Effector CD8-positive, alpha-beta T cell (primary cell): Measurements from ENCODE around the gene GPANK1.

Source experiments
- DNase-seq: peaks from one replicate; lab custom pipeline; 2025; lab: John Stamatoyannopoulos, UW

Gene GPANK1

DNA sequence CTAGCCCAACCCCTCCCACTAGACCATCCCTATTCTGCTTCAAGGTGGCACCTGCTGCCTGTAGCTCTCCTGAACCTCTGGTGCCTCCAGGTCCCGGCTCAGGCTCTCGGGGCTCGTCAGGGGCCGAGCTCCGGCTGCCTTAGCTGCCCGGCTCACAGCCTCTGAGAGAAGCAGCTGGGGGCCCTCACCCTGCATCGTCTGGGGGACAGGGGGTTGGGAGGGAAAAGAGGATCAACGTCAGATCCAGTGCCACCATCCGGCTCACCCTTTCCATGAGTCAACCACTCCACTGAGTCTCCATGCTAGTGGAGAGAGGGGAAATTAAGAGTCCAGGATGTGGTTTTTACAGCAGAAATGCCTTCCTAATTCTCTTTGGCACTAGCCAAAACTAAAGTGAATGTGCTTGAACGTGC, 25.3 kb downstream of the GPANK1 start:
- DNase-seq, result no peak

DNA sequence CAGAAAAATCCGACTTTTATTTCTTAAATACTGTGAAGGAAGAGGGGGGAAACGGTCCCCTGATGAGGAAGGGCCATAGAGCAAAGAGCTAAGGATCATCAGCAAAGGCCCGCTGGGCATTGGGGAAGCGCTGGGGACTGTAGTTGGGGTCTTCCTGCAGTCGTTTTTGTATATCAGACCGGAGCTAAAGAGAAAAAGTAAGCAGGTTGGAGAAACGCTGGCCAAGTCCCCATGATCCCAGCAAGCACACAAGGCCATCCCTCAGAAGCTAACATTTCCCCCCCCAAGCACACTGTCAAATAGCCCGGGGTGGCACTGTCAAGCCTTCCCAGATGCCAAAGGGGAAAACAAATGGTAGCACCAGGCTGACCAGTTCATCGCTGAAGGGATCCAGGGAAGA, 25.8 kb downstream of the GPANK1 start:
- DNase-seq, result no peak

DNA sequence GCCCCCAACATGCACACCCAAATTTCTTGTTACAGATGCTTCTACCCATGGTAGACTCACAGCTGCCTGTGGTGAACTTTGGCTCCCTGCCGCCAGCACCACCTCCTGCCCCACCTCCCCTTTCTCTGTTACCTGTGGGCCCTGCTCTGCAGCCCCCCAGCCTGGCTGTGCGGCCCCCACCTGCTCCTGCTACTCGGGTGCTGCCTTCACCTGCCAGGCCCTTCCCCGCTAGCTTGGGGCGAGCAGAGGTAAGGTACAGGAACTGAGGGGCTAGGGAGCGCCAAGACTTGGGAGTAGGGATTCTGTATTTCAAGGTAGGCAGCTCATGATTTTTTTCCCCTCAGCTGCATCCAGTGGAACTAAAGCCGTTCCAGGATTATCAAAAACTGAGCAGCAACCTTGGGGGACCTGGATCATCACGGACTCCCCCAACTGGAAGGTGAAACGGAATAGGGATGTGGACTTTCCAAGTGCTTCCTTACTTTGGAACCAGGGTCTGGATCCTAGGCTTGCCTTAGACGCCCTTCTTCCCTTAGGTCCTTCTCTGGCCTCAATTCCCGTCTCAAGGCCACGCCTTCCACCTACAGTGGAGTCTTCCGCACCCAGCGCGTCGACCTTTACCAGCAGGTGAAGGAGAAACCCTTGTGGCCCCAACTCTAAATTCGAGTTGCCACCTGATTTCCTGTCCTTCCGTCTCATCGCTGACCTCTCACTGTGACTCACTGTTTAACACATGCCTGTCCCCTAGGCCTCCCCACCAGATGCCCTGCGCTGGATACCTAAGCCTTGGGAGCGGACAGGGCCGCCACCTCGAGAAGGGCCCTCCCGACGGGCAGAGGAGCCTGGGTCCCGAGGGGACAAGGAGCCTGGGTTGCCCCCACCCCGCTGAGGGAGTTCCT, 27.9 kb downstream of the GPANK1 start:
- DNase-seq, result no peak

DNA sequence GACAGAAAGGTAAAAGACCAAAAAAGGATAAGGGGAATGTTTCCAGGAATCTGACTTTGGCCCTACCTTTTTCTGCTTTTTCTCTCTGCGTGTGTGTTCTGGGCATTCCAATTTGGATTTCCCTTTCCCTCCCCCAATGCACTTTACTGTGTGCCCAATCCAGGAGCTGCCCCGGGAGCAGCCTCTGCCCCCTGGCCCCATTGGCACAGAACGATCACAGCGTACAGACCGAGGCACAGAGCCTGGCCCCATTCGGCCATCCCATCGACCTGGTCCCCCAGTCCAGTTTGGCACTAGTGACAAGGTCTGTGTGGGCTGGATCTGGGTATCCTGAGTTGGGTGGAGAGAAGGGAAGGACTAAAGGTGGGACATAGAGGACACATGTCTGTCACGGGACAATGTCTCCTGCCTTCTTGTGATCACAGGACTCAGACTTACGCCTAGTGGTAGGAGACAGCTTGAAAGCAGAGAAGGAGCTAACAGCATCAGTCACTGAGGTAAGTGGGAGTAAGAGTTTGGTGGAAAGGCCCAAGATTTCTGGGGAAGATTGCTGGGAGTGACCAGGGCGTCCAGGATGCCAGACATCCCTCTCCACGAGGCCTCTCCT, 29.7 kb downstream of the GPANK1 start:
- no peak for DNase-seq

DNA sequence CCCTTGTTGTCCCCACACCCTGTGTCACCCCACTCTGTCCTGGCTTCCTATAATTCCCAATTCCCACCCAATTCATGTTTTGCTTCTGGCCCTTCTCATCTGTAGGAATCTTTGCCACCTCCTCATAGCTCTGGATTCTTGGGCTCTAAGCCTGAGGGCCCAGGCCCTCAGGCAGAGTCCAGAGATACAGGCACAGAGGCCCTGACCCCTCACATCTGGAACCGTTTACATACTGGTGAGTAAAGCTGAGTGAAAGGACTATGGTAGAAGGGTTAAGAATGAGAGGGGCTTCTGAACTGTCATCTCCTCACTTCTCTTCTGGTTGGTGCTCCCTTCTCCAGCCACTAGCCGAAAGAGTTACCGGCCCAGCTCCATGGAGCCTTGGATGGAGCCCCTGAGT, 30.7 kb downstream of the GPANK1 start:
- no peak for DNase-seq

DNA sequence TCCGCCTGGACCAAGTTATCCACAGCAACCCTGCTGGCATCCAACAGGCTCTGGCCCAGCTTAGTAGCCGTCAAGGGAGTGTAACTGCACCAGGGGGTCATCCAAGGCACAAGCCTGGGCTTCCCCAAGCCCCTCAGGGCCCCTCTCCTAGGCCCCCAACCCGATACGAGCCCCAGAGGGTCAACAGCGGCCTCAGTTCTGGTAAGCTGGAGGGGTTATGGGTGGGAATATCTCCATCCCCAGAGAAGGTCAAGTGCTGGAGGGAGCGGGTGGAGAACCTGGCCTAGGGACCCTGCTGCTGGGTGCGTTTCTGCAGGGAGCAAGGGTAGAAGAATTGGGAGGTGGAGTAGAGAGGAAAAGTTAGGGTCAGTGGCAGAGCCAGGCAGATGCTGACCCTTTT, 31.4 kb downstream of the GPANK1 start:
- DNase-seq, result no peak

DNA sequence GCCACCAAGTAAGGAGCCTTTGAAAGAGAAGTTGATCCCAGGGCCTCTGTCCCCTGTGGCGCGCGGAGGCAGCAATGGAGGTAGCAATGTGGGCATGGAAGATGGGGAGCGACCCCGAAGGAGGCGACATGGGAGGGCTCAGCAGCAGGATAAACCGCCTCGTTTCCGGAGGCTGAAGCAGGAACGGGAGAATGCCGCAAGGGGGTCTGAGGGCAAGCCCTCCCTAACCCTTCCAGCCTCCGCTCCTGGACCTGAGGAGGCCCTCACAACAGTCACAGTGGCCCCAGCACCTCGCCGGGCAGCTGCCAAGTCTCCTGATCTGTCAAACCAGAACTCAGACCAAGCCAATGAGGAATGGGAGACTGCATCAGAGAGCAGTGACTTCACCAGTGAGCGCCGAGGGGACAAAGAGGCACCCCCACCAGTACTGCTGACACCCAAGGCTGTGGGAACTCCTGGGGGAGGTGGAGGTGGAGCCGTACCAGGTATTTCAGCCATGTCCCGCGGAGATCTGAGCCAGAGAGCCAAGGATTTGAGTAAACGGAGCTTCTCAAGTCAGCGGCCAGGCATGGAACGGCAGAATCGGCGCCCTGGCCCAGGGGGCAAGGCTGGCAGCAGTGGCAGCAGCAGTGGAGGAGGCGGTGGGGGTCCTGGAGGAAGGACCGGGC, 32.4 kb downstream of the GPANK1 start:
- no peak for DNase-seq

DNA sequence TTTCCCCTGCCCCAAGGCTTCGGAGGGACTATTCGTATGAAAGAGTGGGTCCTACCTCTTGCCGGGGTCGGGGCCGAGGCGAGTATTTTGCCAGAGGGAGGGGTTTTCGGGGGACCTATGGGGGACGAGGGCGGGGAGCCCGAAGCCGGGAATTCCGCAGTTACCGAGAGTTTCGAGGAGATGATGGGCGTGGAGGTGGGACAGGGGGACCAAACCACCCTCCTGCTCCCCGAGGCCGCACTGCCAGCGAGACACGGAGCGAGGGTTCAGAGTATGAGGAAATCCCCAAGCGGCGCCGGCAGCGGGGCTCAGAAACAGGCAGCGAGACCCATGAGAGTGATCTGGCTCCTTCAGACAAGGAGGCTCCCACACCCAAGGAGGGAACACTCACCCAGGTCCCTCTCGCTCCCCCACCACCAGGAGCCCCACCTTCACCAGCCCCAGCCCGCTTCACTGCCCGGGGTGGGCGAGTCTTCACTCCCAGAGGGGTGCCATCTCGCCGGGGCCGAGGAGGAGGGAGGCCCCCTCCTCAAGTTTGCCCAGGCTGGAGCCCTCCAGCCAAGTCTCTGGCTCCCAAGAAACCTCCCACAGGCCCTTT, 33.0 kb downstream of the GPANK1 start:
- no peak for DNase-seq

DNA sequence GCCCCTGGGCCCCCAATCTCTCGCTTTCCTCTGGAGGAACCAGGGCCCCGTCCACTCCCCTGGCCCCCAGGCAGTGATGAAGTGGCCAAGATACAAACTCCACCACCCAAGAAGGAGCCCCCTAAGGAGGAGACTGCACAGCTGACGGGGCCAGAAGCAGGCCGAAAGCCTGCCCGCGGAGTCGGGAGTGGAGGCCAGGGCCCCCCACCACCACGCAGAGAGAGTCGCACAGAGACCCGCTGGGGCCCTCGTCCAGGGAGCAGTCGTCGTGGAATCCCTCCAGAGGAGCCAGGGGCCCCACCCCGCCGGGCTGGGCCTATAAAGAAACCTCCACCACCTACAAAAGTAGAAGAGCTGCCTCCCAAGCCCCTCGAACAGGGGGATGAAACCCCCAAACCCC, 33.6 kb downstream of the GPANK1 start:
- no peak for DNase-seq

DNA sequence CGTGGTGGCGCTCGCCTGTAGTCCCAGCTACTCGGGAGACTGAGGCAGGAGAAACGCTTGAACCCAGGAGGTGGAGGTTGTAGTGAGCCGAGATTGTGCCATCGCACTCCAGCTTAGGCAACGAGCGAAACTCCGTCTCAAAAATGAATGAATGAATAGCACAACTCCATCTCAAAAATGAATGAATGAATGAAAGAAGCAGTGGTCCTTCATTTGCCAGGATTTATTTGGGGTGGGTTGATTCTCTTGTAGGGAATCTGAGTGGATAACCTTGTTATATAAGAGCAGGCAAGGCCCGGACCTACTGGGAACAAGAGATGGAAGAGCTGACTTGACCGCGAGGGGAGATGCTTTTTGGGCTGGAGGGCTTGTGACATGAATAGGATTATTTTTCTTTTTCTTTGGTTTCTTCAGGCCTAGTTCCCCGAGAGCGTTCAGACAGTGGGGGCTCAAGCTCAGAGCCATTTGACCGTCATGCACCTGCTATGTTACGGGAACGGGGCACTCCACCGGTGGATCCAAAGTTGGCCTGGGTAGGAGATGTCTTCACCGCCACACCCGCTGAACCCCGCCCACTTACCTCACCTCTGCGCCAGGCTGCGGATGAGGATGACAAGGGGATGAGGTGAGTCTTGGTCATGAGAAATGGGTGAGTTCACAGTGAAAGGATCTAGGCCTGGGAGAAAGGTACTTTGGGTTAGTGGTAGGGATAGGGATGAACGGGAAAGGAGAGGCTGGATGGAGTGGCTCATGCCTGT, 34.4 kb downstream of the GPANK1 start:
- no peak for DNase-seq

DNA sequence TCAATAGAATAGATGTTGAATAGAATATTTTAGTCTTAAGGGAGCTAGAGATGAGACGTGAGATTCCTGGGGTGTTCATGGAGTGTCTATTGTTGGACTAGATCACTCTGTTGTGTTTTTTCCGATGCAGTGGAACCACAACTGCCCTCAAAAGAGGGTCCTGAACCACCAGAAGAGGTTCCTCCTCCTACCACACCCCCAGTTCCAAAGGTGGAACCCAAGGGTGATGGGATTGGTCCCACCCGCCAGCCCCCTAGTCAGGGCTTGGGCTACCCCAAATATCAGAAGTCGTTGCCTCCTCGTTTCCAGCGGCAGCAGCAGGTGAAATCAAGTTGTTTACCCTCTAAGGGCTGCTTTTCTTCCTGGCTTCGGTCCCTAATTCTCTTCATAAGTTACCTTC, 35.8 kb downstream of the GPANK1 start:
- DNase-seq, result no peak

DNA sequence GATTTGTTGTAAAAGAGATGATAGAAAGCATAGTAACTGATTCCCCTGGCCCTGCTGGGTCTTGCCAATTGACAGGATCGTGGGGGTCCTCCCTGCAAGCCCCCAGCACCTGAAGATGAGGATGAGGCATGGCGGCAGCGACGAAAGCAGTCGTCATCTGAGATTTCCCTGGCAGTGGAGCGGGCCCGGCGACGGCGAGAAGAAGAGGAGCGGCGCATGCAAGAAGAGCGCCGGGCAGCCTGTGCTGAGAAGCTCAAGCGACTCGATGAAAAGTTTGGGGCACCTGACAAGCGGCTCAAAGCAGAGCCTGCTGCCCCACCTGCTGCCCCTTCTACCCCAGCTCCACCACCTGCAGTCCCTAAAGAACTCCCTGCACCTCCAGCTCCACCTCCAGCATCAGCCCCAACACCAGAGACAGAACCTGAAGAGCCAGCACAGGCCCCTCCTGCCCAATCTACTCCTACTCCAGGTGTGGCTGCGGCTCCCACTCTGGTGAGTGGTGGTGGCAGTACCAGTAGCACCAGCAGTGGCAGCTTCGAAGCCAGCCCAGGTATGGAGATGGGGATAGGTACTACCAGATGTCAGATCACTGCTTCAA, 37.0 kb downstream of the GPANK1 start:
- DNase-seq, result no peak

DNA sequence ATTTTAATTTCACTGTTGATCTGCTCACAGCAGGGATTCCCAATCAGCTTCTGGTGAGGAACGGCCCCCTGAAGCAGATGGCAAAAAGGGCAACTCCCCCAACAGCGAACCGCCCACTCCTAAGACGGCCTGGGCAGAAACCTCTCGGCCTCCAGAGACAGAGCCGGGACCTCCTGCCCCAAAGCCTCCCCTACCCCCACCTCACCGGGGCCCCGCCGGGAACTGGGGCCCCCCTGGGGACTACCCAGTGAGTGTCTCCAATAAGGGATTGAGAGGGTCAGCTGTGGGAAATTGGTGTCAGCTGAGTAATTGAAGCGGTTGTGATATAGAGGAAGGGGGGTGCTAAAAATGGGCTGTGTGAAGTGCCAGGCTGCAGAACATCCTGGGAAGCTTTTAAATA, 37.8 kb downstream of the GPANK1 start:
- no peak for DNase-seq

DNA sequence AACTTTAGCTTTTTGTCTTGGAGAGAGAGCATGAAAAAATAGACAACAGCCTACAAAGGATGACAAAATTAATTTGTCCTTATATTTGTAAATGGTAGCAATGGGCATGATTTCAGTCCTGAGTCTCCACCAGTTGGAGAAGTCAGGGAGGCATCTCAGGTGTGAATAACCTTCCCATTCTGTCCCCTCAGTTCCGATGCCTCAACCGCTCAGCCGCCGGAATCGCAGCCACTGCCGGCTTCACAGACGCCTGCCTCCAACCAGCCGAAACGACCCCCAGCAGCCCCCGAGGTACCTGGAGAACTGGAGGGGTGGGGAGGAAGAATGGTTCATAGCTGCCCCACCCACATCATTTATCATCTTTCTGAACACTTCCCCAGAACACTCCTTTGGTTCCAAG, 40.7 kb downstream of the GPANK1 start:
- DNase-seq, result no peak

DNA sequence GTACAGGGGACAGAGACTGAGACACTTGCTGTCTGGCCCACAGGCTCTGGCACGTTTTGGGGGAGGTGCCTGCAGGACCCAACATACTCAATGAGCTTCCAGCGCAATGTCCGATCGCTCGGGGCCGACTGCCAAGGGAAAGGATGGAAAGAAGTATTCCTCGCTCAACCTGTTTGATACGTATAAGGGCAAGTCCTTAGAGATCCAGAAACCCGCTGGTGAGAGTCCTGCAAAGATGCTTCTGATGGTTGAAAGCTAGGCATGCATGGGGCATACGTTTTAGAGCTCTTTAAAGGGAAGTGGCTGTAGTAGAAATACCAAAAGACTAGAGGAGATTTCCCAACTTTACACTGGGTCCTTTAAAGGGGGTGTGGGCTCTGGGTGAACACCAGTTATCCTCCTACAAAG, 42.1 kb downstream of the GPANK1 start:
- peak; percentile 4 for DNase-seq

DNA sequence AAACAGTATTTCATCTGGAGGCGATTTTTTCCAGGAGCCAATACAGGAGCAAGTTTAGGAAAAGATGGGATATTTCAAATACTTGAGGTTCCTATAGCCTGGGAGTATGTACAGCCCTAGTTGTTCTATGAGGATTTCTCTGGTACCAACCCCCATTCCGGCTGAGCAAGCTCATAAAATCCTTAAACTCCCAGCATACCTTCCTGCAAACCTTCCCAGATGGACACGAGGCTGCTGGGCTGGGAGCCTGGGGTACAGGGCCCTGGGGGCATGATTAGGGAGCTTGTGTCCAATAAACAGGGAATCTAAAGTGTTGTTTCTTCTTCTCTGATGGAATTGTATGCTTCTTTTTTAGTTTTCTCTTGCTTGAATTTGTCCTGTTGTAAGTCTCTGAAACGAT, 42.8 kb downstream of the GPANK1 start:
- DNase-seq, result no peak

DNA sequence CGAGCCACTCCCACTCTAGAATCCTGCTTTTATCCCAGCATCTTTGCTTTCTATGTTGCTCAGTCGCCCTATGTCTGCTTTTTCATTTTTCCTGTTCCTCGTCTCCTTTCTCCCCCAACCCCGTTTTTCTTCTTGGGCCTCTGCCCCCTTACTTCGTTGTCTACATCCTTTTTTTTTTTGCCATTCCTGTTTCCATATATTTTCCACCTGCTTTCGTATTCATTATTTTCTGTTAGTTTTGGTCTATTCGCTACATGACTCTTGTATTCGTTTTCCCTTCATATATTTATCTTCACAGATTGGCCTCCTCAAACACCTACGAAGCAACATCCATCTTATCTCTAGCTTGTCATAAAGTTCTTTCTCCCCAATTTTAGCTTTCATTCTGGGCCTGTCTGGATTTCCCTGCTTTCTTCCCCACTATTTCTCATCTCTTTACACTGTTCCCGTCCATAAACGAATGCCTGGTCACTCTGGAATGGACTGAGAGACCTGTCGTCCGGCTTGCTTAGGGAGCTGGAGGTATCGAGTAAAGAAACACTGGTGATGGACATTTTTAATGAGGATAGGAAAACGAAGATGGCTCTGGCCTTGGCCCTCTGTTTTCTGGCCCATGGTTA, 43.4 kb downstream of the GPANK1 start:
- no peak for DNase-seq

DNA sequence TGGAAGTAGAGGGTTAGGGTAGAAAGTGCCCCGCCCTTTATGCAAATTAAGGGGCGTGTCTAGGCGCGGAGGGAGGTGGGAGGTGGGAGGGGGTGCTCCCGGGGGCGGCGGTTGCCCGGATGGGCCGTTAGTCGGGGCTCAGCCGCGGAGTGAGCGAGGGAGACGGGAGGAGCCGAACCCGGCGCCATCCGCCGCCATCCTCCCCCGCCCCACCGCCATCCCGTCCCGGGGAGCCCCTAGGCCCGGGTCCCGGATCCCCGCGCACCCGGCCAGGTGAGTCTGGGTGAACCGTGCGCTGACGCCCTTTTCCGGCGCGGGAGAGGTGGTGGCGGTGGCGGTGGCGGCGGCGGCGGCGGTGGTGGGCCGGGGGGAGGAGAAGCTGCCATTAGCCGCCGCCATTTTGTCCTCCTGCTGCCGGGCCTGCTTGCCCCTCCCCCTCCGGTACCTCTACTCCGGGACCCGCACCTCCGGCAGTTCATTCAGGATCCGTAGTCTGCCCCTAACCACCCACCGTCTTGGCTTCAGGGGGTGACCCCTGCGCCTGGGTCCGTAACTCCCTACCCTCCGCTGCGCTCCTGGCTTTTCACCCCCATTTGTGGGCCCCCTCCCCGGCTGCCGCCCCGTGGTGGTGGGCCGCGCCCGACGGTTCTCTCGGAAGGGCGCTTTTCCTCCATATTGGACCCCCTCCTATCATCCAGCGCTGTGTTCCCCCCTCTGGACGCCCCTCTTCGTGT, 44.0 kb downstream of the GPANK1 start, which contains the start of gene PRRC2A:
PRRC2A (plus strand) TSS at position 130 of the 734 bp plus-strand sequence. CDS start 2,075 bp downstream, outside the sequence.
- DNase-seq, result peak; percentile 78

DNA sequence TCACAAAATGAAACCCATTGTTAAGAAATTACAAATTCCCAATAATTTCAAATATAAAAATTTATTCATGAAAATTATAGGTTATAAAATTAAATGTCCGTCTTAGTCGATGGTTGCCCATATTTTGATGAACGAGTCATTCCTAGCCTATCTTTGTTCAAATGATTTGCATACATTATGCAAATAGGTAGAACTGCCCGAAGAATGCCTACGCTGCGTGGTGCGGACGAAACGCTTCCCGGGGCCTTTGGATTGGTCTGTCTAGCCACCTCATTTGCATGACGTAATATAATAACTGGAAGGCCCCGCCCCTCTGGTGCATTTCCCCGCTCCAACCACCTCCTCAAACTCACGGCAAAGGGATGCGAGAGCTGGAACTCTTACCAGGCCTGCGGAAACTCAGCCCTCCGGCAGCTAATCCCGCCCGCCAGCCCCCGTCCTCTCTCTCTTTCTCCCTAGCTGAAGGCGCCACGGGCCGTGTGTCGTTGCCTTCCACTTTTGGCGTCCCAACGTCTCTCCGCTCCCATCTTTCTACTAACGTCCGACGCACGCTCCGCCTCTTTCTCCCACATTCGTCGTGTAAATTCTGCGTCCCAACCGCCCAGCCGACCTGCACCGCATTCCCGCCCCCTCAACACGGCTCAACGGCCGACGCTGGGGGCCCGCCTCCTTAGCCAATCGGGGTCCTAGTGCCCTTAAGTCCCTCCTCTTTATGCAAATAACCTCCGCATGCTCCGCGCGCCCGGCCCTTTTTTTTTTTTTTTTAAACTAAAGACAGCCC, 44.8 kb downstream of the GPANK1 start:
- DNase-seq, result peak; percentile 93
